GM19455 (cell line): ENCODE data around the gene STBD1.
"Not testable (repeated sequence)": the region's sequence is repeated elsewhere in the genome, so short reads cannot be mapped to it uniquely, and the experiment has no call there.

Experiments used
- ATAC-seq: cut with Tn5 transposase; IDR thresholded peaks from one replicate; pipeline ENCODE4 v1.9.1; 2021; ENCODE audit not compliant: unreplicated experiment

Gene STBD1

GRCh38 chr4:76315267-76315918, 8.9 kb downstream of the STBD1 start:
- ATAC-seq, result no peak

DNA sequence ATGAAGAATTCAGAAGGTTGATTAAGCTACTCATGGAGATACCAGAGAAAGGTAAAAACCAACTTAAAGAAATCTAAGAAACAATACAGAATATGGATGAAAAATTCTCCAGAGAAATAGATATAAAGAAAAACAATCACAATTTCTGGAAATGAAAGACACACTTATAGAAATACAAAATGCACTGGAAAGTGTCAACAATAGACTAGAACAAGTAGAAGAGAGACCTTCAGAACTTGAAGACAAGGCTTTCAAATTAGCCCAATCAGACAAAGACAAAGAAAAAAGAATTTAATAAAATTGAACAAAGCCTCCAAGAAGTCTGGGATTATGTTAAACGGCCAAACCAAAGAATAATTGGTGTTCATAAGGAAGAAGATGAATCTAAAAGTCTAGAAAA, 9.6 kb downstream of the STBD1 start:
- no peak for ATAC-seq

- no peak for ATAC-seq
Measured at GRCh38 chr4:76322236-76322635, 15.7 kb downstream of the STBD1 start.

DNA sequence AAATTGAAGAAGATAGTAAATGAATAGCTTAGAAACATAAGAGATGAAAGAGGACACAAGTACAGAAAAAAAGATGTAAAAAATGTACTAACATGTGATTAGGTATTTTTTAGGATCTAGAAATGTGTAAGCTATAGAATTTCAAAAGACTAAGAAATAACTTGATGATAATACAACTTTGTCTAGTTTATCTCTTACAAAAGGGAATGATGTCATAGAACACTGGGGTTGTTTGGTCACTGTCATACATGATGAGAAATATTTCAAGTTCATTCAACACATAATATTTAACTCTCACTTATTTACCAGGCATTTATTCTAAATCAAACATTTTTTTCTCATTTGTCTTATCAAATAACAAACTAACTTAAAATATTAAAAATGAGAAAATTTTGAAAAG, 18.5 kb downstream of the STBD1 start:
- ATAC-seq, result no peak

- ATAC-seq, result no peak
Measured at GRCh38 chr4:76326515-76326914, 20.0 kb downstream of the STBD1 start.

- ATAC-seq, result no peak
Measured at GRCh38 chr4:76334885-76335284, 28.4 kb downstream of the STBD1 start.

GRCh38 chr4:76339364-76339763, 32.8 kb downstream of the STBD1 start:
- ATAC-seq, result no peak

DNA sequence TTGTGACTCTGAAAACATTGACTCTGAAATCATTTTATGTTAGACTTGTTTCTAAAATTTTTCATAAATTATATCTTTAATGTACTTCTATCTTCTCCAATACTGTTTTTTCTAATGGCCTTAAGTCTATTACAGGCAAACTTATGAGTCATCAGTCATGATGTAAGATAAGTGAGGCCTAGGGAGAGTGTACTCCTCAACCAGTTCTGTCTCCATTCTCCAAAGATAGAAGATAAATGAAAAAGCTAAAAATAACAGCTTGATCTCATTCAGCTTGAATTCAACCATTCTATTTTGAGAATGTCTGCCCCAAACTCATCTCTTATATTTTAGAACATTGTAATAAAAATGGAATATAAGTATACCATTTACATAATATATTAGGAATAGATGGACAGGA, 34.5 kb downstream of the STBD1 start:
- ATAC-seq, result no peak

DNA sequence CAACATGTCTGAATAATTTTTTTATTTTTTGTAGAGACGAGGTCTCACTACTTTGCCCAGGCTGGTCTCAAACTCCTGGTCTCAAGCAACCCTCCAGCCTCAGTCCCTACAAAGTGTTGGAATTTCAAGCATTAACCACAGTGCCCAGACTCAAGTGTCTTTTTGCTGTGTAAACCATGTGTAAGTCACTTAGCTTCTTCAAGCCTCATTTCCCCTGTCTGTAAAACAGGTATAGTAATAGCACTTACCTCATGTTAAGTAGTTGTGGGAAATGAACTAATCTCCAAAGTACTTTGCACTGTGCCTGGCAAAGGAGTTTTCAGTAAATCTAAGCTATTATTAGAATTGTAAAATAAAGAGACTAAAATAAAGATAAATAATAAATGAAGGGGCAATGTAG, 35.7 kb downstream of the STBD1 start:
- no peak for ATAC-seq

GRCh38 chr4:76342803-76343202, 36.3 kb downstream of the STBD1 start:
- ATAC-seq, result no peak

- ATAC-seq, result no peak
Measured at GRCh38 chr4:76354517-76355473, 48.3 kb downstream of the STBD1 start.

- ATAC-seq, result no peak
Measured at GRCh38 chr4:76357981-76358380, 51.4 kb downstream of the STBD1 start.

- ATAC-seq, result not testable (repeated sequence)
Measured at GRCh38 chr4:76359881-76360466, 53.4 kb downstream of the STBD1 start.
